ENCODE data around the gene RABAC1.

The RABAC1 gene

DNA sequence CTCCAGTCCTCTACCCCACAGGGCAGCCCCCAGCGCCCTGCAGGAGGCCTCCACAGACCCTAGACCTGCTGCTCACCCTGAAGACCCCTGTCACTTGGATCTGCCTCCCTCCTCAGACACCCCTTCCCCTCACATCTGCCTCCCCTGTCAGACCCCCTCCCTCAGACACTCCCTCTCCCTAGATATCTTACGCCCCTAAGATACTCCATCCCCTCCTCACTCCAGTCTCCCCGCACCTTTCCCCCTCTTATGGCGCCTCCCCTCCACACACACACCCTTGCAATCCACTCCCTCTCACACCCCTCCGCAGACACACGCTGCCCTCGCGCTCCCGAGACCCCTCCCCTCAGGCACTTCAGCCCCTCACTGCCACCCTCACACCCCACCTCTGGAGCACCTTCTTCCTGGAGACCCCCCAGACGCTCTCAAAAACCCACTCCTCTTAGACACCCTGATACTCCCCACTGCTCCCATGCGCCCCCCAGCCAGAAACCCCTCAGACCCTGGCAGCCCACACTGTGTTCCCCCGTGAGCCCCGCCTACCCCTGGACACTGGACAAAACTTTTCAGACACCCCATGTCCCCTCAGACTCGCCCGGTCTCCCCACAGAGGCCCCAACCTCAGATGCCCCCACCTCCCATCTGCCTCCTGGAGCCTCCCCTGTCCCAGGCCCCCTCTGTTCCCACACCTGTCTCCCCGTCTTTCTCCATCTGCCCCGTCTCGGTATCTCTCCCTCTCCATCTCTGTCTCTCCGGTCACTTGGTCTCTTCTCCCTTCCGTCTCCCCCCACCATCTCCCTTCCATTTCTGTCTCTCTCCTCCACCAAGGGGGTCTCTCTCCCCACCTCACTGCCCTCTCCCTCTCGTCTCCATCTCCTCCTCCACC is 45.3 kb downstream of the RABAC1 start:
- TF ChIP-seq, protein P1, sequence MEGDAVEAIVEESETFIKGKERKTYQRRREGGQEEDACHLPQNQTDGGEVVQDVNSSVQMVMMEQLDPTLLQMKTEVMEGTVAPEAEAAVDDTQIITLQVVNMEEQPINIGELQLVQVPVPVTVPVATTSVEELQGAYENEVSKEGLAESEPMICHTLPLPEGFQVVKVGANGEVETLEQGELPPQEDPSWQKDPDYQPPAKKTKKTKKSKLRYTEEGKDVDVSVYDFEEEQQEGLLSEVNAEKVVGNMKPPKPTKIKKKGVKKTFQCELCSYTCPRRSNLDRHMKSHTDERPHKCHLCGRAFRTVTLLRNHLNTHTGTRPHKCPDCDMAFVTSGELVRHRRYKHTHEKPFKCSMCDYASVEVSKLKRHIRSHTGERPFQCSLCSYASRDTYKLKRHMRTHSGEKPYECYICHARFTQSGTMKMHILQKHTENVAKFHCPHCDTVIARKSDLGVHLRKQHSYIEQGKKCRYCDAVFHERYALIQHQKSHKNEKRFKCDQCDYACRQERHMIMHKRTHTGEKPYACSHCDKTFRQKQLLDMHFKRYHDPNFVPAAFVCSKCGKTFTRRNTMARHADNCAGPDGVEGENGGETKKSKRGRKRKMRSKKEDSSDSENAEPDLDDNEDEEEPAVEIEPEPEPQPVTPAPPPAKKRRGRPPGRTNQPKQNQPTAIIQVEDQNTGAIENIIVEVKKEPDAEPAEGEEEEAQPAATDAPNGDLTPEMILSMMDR (conservative IDR thresholded peaks at IDR 0.05; ENCODE audit: control insufficient read depth, insufficient read depth, low read depth, low read length): no peak
- DNase-seq (ENCODE audit: low read depth): no peak
- H3K4me3 ChIP-seq (ENCODE audit: control insufficient read depth, low read depth, low read length): no peak overlapping the region

DNA sequence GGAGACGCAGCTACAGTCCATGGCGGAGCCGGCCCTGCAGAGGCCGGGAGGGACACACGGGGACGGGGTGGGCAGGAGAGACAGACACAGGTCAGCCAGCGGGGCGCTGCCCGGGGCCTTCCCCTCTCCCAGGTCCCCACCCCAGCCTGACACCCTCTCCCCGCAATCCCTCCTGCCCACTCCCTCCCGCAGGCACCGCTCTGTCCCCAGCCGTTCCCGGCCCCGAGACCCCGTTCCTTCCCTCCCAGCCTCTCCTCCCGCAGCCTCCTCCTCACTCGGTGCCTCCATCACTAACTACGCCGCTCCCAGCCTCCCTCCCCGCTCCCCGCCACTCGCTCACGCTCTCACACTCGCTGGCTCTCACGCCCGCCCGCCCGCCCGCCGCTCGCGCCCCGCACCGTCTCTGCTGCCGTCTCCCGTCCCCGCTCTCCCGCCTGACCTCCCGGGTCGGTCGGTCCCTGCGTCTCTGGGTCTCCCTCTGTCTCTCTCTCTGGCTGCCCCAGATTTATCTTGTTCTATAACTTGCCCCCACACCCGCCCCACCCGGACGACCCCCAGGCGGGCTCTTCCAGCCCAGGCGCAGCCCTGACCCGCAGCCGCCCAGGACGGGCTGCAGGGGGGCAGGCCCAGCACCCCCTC is 46.1 kb downstream of the RABAC1 start:
- TF ChIP-seq, protein P1 (conservative IDR thresholded peaks at IDR 0.05; ENCODE audit: control insufficient read depth, insufficient read depth, low read depth, low read length): no peak

DNA sequence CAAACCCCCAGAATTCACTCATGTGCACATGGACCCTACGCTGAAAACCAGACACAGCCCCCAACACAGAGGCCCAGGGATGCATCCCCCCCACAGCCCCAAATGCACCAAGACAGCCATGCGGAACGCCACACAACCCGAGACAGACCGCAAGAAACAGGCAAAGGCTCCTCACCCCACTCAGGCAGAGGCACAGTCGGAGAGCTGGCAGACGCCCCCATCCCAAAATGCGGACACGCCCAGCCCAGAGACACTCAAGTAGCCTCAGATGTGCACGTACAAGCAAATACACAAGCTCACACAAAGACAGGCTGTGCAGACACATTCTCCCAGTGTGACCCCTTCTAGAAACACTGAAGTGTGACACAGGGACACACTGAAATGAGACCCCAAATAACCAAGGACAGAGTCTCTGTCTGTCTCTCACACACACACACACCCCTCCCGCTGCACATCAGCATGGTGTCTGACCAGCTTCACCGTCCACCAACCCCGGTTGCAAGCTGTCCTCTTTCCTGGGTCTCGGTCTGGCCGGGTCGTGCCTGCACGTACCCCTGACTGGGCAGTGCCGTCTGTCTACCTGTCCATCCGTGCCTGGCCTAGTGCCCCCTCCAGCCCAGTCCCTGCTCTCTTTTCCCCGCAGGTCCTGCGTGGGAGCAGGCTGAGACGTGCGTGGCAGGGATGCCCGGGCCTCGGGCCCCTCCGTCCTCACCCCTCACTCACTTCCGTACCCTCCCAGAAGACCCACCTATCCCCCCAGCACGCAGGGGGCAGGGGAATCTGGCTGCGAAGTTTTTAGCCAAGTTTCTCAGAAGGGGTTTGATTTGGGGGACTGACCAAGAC is 47.0 kb downstream of the RABAC1 start:
- TF ChIP-seq, protein P1 (conservative IDR thresholded peaks at IDR 0.05; ENCODE audit: control insufficient read depth, insufficient read depth, low read depth, low read length): no peak
- DNase-seq (ENCODE audit: low read depth): no peak
- H3K4me3 ChIP-seq (ENCODE audit: control insufficient read depth, low read depth, low read length): no peak overlapping the region

More for the DNA sequence above, 46.1 kb downstream of the RABAC1 start:
- H3K4me3 ChIP-seq (ENCODE audit: control insufficient read depth, low read depth, low read length): no peak overlapping the region
- no peak for DNase-seq (ENCODE audit: low read depth)

DNA sequence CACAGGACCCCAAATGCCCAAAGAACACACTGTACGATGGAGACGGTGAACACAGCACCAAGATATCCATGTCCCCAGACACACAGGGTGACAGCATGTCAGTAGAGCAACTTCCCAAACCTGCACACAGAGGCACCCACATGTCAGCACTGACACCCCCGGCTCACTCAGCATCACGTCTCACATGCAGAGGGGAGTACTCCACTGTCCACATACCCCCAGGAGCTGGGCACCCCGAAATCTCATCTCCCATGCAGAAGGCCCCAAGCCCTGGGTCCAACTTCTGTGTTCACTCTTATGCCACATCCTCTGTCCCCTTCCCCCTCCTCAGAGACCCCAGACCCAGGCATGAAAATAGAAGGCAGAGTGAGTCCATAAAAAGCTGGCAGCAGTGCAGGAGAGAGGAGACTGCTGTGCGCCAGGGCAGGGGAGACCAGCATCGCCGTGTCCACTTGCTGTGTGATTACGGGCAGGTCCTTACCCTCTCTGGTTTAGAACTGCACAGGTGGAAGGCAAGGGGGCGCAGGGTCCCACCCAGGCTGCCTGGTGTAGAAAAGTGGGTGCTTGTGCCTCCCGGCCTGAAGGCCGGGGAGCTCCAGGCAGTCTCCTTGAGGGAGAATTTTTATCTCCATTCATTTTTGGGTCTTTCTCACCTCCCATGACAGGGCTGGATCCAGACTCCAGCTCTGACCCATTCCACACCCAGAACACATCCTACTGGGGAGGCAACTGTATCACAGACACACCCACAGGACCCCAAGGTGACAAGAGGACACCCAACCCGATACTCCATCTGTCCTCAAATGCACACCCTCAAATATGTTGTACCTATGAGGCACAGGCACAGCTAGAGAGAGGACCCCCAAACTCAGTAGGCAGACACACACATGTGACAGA is 47.9 kb downstream of the RABAC1 start:
- TF ChIP-seq, protein P1 (conservative IDR thresholded peaks at IDR 0.05; ENCODE audit: control insufficient read depth, insufficient read depth, low read depth, low read length): no peak
- no peak overlapping the region for H3K4me3 ChIP-seq (ENCODE audit: control insufficient read depth, low read depth, low read length)
- DNase-seq (ENCODE audit: low read depth): no peak

DNA sequence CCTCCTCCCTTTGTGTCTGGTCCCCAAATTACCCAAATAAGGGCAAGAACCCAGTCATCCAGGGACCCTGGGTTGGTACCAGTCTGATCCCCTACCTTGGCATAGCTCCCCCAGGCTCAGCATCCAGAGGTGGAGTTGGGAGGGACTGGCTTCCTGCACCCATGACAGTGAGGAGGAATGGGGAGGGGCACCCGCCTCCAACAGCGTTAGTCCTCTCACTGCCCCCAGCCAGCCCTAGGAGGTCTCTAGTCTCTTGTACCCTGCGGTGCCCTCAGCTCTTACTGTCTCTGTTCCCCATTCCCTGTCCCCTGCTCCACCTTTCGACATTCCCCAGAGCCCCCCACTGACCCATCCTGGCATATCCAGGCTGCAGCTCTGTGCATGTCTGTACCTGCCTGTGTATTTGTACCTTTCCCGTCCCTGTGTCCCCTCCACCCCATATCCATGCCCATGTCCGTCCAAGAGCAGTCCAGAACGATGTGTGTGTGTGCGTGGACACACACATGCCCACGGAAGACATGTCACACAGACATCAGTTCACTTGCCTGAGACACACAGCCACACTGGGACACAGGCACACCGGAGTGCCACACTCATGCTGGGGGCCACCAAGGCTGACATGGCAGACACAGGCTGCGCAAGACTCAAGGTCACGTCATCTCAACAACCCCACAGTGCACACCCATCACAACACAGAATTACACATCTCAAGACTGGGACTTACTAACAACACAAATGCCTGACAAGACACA is 48.7 kb downstream of the RABAC1 start:
- TF ChIP-seq, protein P1 (conservative IDR thresholded peaks at IDR 0.05; ENCODE audit: control insufficient read depth, insufficient read depth, low read depth, low read length): no peak
- no peak overlapping the region for H3K4me3 ChIP-seq (ENCODE audit: control insufficient read depth, low read depth, low read length)
- DNase-seq (ENCODE audit: low read depth): no peak
